HEK293T (cell line): ENCODE measurements around the gene DIAPH3.

ENCODE experiments used
- CTBP1 ChIP-seq: fragments of 450-650 bp; IDR thresholded peaks from 2 replicates; pipeline ENCODE4 v1.6.1; 2016; ENCODE audit warnings: borderline replicate concordance
- ELF4 ChIP-seq: fragments of 450-650 bp; IDR thresholded peaks from 2 replicates; pipeline ENCODE4 v1.6.1; 2017; ENCODE audit warnings: antibody characterized with exemption
- FOXA1 ChIP-seq: fragments of 450-650 bp; IDR thresholded peaks from 2 replicates; pipeline ENCODE4 v1.6.1; 2016; ENCODE audit warnings: mild to moderate bottlenecking
- FOXM1 ChIP-seq: fragments of 450-650 bp; IDR thresholded peaks from 2 replicates; pipeline ENCODE4 v1.6.1; 2017; ENCODE audit warnings: mild to moderate bottlenecking, borderline replicate concordance
- NFRKB ChIP-seq: fragments of 450-650 bp; IDR thresholded peaks from 2 replicates; pipeline ENCODE4 v1.6.1; 2016; ENCODE audit warnings: mild to moderate bottlenecking, moderate library complexity
- SP1 ChIP-seq: fragments of 450-650 bp; IDR thresholded peaks from 2 replicates; pipeline ENCODE4 v1.6.1; 2017
- TARDBP ChIP-seq: fragments of 450-650 bp; IDR thresholded peaks from 2 replicates; pipeline ENCODE4 v1.6.1; 2016
- ZNF384 ChIP-seq: fragments of 450-650 bp; IDR thresholded peaks from 2 replicates; pipeline ENCODE4 v1.6.1; 2016
- TF ChIP-seq, protein P1 (sequence below): fragments of 450-650 bp; IDR thresholded peaks from 2 replicates; pipeline ENCODE4 v1.6.1; 2016

DNA sequence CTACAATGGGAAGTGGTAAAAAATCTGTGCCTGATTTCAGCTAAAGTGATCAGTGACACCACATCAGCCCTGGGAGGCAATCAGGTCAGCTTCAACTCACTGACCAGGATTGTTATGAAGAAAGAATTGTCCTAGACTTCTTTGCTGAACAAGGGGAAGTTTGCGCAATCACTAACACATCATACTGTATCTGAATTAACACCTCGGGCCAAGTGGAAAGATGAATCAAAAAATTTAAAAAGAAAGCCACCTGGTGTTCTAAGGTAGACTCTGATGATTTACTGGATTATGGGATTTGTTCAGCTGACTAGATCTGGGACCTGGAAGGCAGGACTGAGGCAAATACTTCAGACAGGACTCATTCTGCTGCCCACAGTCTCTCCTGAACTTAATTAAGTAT lies 161.8 kb downstream of the DIAPH3 start:
- TF ChIP-seq FOXA1, result no peak
- no peak for TF ChIP-seq ELF4
- TF ChIP-seq TARDBP, result no peak
- no peak for TF ChIP-seq SP1
- no peak for TF ChIP-seq FOXM1
- TF ChIP-seq NFRKB, result no peak
- TF ChIP-seq, protein P1, sequence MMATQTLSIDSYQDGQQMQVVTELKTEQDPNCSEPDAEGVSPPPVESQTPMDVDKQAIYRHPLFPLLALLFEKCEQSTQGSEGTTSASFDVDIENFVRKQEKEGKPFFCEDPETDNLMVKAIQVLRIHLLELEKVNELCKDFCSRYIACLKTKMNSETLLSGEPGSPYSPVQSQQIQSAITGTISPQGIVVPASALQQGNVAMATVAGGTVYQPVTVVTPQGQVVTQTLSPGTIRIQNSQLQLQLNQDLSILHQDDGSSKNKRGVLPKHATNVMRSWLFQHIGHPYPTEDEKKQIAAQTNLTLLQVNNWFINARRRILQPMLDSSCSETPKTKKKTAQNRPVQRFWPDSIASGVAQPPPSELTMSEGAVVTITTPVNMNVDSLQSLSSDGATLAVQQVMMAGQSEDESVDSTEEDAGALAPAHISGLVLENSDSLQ, result no peak
- TF ChIP-seq CTBP1, result no peak
- no peak for TF ChIP-seq ZNF384
